ENCODE results near the gene LHFPL6. TPM values are rescaled to one million over a fixed set of nuclear protein-coding genes. Genes with fewer than 3 reads are reported as not detected.

Gene LHFPL6
- polyA plus RNA-seq, 3 donors: 0.14 to 0.59 (median 0.46) TPM

DNA sequence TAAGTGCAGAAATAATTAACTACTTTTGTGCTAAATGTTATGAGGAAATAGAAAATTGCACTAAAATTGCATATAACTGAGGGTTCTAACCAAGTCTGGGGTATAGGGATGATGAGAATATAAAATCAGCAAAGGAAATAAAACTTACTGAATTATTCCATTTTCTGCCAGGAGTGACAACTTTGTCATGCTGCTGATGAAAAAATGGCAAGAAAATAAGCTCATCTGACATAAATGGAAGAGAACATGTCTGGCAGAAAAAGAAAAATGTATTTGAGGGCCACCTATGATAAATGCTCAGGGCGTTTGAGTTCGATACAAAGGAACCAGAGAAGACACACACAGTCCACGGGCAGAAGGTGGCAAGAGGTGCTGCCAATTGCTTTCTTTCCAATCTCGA, 78.2 kb downstream of the LHFPL6 start:
- TF ChIP-seq, protein P1, sequence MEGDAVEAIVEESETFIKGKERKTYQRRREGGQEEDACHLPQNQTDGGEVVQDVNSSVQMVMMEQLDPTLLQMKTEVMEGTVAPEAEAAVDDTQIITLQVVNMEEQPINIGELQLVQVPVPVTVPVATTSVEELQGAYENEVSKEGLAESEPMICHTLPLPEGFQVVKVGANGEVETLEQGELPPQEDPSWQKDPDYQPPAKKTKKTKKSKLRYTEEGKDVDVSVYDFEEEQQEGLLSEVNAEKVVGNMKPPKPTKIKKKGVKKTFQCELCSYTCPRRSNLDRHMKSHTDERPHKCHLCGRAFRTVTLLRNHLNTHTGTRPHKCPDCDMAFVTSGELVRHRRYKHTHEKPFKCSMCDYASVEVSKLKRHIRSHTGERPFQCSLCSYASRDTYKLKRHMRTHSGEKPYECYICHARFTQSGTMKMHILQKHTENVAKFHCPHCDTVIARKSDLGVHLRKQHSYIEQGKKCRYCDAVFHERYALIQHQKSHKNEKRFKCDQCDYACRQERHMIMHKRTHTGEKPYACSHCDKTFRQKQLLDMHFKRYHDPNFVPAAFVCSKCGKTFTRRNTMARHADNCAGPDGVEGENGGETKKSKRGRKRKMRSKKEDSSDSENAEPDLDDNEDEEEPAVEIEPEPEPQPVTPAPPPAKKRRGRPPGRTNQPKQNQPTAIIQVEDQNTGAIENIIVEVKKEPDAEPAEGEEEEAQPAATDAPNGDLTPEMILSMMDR (IDR thresholded peaks at IDR 0.05): no peak
- no peaks in the 10 kb centered on the region for H3K27me3 ChIP-seq (ENCODE audit: control insufficient read depth in 2 of 2, insufficient read depth in 2 of 2, low read length in 2 of 2)
- 100% methylated on average over 4 of the region's 4 CpGs for WGBS (ENCODE audit: insufficient coverage)

DNA sequence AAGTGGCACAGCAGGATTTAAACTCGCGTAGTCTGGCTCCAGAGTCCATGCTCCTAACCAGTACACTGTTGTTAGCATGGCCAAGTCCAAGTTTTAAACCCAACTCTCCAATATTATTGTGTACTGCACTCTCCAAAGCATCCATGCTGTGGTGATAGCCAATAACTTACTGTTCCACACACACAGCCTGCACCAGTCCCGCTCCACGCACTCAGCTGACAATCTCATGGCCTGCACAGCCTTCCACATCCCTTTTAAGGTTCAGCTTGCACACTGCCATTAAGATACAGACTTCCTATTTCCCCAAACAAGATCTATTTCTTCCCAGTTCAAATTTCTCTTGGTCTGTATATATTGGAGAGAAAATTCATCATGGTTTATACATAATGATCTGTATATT, 80.7 kb downstream of the LHFPL6 start:
- no peaks in the 10 kb centered on the region for H3K4me1 Mint-ChIP-seq

More for the DNA sequence above, 78.2 kb downstream of the LHFPL6 start:
- Histone ChIP-seq H3K4me1 (ENCODE audit: control insufficient read depth in 1 of 2, insufficient read depth in 2 of 2, low read length in 2 of 2) (no peaks in the 10 kb centered on the region), H3K4me2 (replicated peaks; ENCODE audit: extremely low read depth, low read length, poor library complexity, severe bottlenecking) (no peak overlapping the region), H3K4me3 (replicated peaks in 1 of 3; ENCODE audit: low read depth in 2 of 3, low read length in 3 of 3) (no peak overlapping the region), H3K79me2 (ENCODE audit: insufficient read depth, low read length) (no peaks in the 10 kb centered on the region), H3K9me3 (replicated peaks in 1 of 2; ENCODE audit: control insufficient read depth in 1 of 2, insufficient read depth in 1 of 2, low read length in 2 of 2) (no peaks in the 10 kb centered on the region), H3K36me3 (replicated peaks in 1 of 2; ENCODE audit: control insufficient read depth in 1 of 2, insufficient read depth in 2 of 2, low read length in 2 of 2) (no peaks in the 10 kb centered on the region), H2AFZ (ENCODE audit: insufficient read depth, low read depth, low read length, poor library complexity, severe bottlenecking) (no peak overlapping the region), H3K9ac (ENCODE audit: insufficient read depth, low read length, poor library complexity, severe bottlenecking) (no peak overlapping the region), H3K27ac (ENCODE audit: low read depth in 1 of 2, low read length in 2 of 2) (no peak overlapping the region), H4K20me1 (ENCODE audit: insufficient read depth, low read length) (no peaks in the 10 kb centered on the region)
- no peaks in the 10 kb centered on the region for H3K4me1 Mint-ChIP-seq
- intact Hi-C loops (cut with micrococcal nuclease): no loop called here
- no peaks in the 10 kb centered on the region for H3K36me3 Mint-ChIP-seq
- H3K9me3 Mint-ChIP-seq: peaks cover 0 to 4% (median 2%) of the 10 kb centered on the region in 7 donors
- DNase-seq: no peak
- H3K27ac Mint-ChIP-seq: no peak overlapping the region
- no peak overlapping the region for H3K4me3 Mint-ChIP-seq
- H3K27me3 Mint-ChIP-seq (ENCODE audit: low read depth in 3 of 3): no peaks in the 10 kb centered on the region

More for the DNA sequence above, 80.7 kb downstream of the LHFPL6 start:
- Mint-ChIP-seq H3K4me3 (no peak overlapping the region), H3K9me3 (peaks cover 0 to 5% (median 2%) of the 10 kb centered on the region in 7 donors), H3K36me3 (no peaks in the 10 kb centered on the region), H3K27ac (no peak overlapping the region), H3K27me3 (ENCODE audit: low read depth in 3 of 3) (peaks cover 0 to 1% (median 0%) of the 10 kb centered on the region in 3 donors)
- Histone ChIP-seq H3K9me3 (replicated peaks in 1 of 2; ENCODE audit: control insufficient read depth in 1 of 2, insufficient read depth in 1 of 2, low read length in 2 of 2) (no peaks in the 10 kb centered on the region), H3K9ac (ENCODE audit: insufficient read depth, low read length, poor library complexity, severe bottlenecking) (no peak overlapping the region), H3K4me1 (ENCODE audit: control insufficient read depth in 1 of 2, insufficient read depth in 2 of 2, low read length in 2 of 2) (no peaks in the 10 kb centered on the region), H3K79me2 (ENCODE audit: insufficient read depth, low read length) (no peaks in the 10 kb centered on the region), H3K27ac (ENCODE audit: low read depth in 1 of 2, low read length in 2 of 2) (no peak overlapping the region), H3K4me3 (replicated peaks in 1 of 3; ENCODE audit: low read depth in 2 of 3, low read length in 3 of 3) (no peak overlapping the region), H3K36me3 (replicated peaks in 1 of 2; ENCODE audit: control insufficient read depth in 1 of 2, insufficient read depth in 2 of 2, low read length in 2 of 2) (no peaks in the 10 kb centered on the region), H3K27me3 (ENCODE audit: control insufficient read depth in 2 of 2, insufficient read depth in 2 of 2, low read length in 2 of 2) (no peaks in the 10 kb centered on the region), H4K20me1 (ENCODE audit: insufficient read depth, low read length) (no peaks in the 10 kb centered on the region), H2AFZ (ENCODE audit: insufficient read depth, low read depth, low read length, poor library complexity, severe bottlenecking) (no peak overlapping the region), H3K4me2 (replicated peaks; ENCODE audit: extremely low read depth, low read length, poor library complexity, severe bottlenecking) (no peak overlapping the region)
- DNase-seq: no peak
- intact Hi-C loops (cut with micrococcal nuclease): no loop called here
- TF ChIP-seq, protein P1 (IDR thresholded peaks at IDR 0.05): no peak
- WGBS (ENCODE audit: insufficient coverage): 100% methylated on average over 2 of the region's 4 CpGs

Data from CD14-positive monocyte (primary cell).